GM18526 (cell line): ENCODE measurements around the gene TMEM139.

ENCODE experiments used
- POLR2A ChIP-seq: IDR thresholded peaks from 3 replicates; pipeline ENCODE4 v1.6.1; 2011; ENCODE audit not compliant: insufficient read length; ENCODE audit errors: extremely low read depth

The TMEM139 gene

DNA sequence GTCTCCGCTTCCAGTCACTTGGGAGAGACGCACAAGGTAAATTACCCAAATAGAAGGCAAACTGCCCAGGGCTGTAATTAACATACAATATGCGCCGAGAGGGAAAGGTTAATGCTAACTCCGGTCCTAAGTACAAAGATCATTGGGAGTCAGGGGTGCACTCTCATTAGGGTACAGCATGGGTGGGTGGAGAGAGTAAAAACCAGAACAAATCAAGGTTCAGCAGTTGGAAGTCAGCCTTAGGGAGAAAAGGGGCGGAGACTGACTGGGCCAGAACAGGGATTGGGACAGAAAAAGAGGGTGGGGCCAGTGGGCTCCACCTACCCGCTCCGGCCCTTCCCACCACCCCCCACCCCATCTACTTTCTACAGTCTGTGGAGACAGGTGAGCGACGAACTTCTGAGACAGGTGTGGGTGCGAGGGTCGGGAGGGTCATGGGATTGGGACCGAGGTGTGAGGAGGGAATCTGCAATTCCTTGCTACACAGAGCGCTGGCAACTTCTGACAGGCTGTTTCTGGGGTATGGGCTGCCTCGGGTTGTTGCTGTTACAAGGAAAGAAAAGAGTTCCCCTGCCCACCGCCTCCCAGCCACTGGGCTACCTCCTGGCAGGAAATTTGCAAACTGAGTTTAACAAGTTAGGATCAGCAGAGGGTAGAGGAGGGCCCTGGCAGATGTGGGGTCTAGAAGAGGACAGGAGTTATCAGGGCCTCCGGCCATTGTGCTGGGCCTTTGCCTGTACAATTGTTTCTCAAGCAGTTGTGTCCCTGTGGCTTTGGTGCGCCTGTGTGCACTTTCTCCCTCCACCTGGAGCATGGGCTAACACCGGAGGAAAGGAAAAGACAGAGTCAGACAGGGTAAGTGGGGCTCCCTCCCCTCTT lies at the start of gene TMEM139:
TSS of gene TMEM139 (plus strand) at position 368 of the 879 bp plus-strand sequence. CDS start 1,000 bp downstream, outside the sequence.
- no peak for TF ChIP-seq POLR2A

DNA sequence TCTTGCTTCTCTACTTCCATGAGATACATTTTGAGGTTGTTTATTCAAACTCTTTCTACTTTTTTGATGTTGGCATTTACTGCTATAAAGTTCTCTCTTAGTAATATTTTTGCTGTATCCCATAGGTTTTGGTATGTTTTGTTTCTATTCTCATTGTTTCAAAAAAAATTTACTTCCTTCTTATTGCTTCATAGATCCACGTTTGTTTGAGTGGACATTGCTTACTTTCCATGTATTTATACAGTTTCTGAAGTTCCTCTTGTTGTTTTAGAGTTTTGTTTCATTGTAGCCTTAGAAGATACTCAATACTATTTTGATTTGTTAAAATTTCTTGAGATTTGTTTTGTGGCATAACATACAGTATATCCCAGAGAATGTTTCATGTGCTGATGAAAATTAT lies 49.2 kb upstream of the TMEM139 start:
- TF ChIP-seq POLR2A, result no peak

DNA sequence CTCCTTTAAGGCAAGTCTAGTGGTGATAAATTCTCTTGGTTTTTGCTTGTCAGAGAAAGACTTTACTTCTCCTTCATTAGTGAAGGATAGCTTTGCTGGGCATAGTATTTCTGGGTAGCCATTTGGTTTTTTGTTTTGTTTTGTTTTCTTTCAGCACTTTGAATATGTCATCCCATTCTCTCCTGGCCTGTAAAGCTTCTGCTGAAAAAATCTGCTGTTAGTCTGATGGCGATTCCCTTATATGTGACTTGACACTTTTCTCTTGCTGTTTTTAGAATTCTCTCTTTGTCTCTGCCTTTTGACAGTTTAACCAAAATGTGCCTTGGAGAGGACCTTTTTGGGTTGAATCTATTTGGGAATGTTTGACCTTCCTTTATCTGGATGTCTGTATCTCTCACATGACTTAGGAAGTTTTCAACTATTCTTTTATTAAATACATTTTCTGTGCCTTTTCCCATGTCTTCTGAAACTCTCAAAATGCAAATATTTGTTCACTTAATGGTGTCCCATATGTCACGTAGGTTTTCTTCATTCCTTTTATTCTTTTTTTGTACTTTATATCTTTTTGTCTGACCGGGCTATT lies 48.3 kb upstream of the TMEM139 start:
- no peak for TF ChIP-seq POLR2A

DNA sequence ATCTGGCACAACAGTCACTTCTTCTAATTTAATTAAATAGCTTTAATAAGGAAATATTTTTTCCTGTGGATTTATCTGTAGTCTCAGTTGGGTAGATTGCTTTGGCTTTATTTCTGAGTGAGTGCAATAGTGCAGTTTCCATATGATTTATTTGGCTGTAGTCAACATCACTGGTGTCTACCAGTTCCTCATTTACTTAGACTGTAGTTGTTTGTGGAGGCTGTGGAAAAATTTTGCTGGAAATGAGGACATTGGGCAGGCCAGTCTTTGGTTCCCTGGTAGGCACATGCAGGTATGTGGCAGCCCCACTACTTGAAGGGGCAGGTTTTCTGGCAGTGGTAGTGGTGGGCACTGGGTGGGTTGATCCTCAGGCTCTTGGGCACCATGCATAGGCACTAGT lies 47.4 kb upstream of the TMEM139 start:
- no peak for TF ChIP-seq POLR2A

DNA sequence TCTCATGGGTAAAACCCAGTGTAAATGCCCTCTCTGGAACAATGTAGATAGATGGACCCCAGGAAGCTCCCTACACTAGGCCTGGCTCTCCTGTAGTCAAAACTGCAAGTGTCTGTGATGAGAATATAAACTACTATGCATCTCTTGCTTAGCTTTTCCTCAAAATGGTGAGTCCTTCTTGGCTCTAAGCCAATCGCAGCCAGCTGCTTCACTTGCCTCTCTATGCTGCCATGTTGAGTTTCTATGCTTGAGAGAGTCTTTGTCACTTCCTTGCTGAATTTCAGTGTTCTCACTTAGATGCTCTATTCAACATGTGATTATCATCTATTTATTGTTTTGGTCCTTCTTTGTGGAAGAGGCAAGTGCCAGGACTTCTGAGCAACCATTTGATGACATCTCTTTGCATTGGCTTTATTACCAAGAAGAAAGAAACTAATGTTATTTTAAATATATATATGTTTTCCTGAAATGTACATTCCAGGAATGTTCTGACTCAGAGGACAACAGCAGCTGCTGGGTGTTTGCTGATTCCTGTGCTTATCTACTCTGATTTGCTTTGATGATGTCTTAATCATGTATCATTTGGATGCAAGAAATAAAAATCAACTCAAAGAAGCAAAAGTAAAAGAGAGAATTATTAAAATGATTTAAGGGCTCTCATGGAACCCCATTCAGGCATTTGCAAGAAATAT lies 46.3 kb upstream of the TMEM139 start:
- no peak for TF ChIP-seq POLR2A

DNA sequence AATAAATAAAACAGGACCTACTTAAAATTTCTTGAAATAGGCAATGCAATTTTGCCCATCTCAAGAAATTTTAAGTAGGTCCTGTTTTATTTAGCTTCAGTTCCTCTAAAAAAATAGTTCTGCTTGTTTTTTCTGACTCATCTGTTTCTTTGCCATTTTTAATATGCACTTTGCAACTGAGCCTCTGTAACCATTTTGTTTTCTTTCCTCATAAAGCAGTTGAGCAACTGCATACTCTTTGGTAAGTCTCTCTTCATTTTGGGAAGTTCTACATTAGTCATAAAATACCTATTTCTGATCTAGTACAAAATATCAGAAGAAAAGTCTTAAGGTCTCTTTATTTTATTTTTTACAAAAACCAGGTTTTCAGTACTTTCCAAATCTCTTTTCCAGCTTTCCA lies 44.9 kb upstream of the TMEM139 start:
- no peak for TF ChIP-seq POLR2A

DNA sequence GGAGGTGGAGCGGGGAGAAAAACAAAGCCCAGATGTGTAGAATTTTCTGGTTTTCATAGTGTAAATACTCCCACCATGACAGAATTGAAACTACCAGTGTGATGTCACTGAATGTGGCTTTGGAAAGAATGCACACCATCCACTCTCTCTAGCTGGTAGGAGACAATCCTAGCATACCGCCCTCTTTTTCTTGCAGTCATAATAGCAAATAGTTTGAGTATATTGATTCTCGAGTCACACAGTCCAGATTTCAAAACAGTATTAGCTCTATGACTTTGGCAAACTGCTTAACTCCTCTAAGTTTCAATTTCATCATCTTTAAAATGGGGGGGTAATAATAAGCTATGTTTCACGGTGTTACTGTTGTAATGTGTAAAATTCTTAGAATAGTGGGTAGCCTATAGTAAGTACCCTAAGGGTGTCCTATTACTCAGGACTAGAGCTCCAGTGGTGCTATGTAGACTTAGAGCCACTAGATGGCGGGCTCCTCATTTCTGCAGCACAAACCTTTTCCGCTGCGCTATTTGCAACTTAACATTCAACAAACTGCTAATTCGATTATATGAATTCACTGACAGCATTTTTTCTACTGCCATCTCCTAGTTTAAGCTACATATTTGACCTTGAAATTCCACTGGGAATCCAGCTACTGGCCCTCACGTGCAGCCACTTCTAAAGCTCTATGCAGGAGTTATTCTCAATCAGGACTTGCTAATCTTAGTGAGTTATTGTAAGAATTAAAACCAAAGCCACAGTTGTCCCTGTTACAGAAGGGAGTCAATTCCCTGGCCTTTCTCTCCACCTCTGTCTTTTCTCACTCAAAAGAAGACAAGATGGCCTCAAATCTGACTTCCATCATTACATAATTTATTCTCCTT lies 44.2 kb upstream of the TMEM139 start:
- TF ChIP-seq POLR2A, result no peak

DNA sequence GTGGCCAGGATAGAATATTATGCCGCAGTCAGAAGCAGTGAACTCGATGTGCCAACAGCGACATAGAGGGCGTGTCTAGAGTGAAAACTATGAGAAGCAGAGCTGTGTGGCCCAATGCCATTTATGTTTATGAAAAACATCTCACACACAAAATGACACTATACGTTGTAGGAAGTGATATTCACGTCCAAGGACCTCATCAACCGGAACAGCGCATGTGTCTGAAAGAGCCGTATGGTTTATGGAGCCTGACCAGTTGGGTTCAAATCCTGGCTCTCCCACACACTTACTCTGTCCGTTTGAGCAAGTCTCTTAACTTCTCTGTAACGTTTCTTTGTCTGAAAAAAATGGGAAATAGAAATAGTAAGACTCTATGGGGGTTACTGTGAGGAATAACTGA lies 42.5 kb upstream of the TMEM139 start:
- no peak for TF ChIP-seq POLR2A

DNA sequence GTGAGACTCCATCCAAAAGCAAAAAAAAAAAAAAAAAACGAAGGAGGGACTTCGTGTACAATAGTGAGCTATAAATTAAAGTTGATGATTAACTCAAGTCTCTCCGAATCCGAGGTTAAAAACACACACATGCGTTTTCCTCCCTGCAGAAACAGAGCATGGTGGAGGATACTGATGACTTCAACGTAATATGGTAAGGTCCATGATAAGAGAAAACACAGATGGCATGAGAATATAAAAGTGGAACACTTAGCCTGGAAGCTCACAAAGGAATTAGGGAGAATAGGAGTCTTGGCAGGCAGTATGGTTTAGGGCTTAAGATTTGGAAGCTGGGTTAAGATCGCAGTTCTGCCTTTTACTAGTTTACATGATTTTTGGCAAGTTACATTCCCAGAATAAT lies 41.6 kb upstream of the TMEM139 start:
- no peak for TF ChIP-seq POLR2A

DNA sequence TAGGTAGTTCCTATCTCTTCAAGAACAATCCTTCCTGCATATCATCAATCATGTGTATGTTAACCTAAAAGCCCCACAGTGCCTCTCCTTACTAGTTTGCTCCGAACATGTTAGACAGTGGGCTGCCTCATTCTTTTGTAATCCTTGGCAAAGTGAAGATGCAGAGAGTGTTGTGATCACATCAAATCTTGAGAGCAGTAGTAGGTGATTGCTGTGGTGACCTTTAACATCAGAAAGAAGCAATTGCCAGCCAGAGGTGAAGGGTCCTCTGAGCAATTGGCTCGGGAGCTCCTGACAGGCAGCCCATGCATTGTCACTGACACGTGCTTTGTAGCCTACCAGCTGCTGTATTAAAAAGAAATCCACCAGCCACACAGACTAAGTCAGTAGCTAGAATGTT lies 41.1 kb upstream of the TMEM139 start:
- no peak for TF ChIP-seq POLR2A

DNA sequence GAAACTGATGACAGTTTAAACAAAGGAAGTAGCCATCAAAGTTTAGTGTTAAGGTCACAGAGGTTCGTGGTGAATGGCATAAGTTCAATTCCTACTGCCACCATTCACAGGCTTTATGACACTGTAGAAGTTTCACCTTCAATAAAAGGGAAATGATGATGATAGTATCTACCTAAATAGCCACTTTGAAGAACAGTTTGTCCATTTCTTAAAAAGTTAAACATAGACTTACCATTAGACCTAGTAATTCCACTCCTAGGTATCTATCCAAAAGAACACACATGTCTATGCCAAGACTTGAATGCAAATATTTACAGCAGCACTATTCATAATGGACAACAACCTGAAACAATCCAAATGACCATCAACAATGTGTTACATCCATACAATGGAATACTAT lies 40.4 kb upstream of the TMEM139 start:
- no peak for TF ChIP-seq POLR2A

DNA sequence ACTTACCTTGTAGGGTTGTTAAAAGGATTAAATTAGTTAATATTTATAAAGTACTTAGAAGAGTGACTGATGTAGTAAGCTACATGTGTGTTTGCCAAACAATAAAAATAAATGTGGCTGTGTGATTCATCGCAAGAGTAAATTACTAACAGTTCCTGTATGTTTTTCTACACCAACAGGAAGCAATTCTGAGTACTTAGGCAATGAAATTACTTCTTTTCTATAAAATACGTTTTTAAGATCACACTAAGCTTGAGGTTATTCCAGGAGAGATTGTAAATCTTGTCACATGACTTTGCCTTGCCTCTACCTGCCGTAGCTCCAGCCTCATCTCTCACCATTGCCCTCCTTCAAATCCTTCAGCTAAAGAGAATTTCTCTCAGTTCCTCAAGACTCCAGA lies 39.6 kb upstream of the TMEM139 start:
- no peak for TF ChIP-seq POLR2A

DNA sequence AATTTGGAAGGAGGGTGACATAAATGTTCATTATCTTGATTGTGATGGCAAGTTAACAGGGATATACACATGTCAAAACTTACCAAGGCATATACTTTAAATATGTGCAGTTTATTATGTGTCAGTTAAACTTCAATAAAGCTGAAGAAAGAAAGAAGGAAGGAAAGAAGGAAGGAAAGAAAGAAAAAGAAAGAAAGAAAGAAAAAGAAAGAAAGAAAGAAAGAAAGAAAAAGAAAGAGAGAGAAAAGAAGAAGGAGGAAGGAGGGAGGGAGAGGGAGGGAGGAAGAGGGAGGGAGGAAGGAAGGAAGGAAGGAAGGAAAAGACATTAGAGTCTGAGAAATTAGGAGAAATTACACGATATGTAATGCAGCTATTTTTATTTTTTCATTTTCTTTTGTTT lies 37.4 kb upstream of the TMEM139 start:
- no peak for TF ChIP-seq POLR2A

DNA sequence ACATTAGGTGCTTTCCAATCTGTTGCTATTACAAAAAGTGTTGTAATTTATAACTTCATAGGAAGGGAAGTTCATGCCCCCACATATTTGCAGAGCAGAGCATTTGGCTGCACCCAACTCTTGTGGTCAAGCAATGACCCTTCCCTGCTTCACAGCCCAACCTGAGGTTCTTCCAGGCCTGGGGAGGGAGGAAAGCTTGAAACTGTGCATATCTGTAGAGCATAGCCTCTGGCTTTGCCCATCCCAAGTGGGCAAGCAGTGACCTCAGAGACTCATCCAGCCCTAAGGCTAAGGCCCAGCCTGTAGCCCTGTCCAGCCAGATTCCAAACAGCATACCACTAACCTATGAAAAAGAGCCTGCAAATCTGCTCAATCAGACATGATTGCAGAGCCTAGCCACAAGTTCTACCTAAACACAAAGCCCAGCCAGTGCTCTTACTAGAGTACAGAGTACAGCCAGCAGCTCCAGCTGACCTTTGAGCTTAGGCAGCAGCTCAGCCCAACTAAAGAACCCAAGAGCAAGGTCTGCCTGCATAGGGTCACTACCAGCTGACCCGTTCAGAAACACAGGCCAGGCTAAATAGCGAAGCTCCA lies 35.9 kb upstream of the TMEM139 start:
- no peak for TF ChIP-seq POLR2A

DNA sequence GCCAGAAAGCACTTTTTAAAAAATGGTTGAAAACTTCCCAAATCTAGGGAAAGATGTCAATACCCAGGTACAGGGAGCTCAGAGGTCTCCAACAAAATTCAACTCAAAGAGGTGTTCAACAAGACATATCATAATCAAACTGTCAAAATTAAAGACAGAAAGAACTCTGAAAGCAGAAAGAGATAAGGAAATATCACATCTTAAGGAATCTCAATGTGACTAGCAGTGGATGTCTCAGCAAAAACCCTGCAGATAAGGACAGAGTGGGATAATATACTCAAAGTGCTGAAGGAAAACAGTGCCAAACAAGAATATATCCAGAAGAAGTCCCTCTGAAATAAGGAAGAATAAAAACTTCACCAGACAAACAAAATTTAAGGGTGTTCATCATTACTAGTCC lies 34.6 kb upstream of the TMEM139 start:
- TF ChIP-seq POLR2A, result no peak
